HG03457 (cell line): ENCODE data around the gene RPS24.

ENCODE experiments used
- ATAC-seq: cut with Tn5 transposase; IDR thresholded peaks from one replicate; pipeline ENCODE4 v1.9.1; 2021; ENCODE audit warnings: moderate number of reproducible peaks; ENCODE audit not compliant: unreplicated experiment

The RPS24 gene

GRCh38 chr10:78025685-78026364 lies 7.8 kb upstream of the RPS24 start:
- ATAC-seq, result no peak

DNA sequence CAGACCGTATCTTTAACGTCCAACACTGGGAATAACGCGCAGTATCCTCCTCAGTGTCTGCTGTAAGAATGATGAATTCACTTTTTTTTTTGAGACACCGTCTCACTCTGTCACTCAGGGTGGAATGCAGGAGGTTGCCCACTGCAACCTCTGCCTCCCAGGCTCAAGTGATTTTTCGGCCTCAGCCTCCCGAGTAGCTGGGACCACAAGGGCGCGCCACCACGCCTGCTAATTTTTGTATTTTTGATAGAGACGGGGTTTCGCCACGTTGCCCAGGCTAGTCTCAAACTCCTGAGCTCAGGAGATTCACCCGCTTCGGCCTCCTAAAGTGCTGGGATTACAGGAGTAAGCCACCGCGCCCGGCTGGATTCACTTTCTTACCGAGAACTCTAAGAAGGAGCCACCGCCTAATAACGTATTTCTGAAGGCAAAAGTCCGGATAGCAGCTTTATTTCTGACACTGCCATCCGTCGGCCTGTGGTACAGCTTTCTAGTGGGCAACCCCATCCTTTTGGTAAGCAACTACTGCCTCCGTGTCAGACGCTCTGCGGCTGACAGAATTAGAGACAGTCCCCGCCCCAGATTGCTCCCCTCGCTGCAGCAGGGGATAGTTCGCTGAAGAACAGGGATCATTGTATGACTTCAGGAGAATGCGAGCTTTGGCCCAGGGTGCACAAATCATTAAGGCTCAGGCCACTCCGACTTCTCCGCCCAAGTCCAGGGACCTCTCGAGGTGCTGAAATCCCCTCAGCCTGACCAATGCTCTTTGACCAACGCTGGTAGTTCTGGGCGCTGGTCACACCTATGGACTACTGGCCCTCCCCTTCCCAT lies 5.0 kb upstream of the RPS24 start:
- no peak for ATAC-seq

DNA sequence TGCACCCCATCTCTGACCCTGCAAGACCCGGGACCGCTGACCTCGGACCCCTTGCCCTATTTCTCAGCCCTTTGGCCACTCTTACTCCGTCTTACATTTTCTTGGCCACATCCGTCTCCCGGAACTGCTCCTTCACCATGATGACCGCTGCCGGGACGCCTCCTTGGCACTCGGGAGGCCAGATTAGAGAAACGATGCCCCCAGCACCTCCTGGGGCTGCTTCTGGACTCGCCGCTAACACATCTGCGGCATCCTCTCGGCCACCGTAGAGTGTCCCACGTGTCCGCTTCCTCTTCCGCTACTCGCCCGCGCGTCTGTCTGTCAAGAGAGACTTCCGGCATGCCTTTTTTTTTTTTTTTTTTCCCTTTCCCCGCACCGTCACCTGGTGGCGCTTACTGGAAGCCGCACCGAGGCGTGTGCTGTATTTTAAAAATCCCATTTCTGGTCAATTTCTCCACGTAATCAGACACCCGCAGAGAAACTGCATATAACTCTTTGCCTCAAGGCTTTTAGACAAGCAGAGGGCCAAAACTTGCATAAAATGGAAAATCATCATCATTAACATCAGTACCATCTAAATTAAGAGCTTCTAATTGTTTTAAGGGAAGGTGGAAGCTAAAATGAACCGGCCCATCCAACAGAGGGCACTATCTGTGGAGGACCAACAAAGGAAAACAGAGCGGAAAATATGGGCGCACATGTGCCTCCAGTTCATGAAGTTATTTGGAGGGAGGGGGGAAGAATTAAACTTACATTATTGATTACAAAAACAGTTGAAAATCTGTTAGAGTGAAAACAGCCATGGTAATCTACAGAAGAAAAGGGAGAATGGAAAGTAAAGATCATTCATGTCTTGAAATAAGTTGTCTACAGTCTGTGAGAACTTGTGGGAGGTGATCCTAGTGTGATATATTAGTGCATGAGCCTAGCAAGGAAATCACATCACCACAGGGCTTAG lies 4.1 kb upstream of the RPS24 start, which contains the start of gene POLR3A:
Gene POLR3A, minus strand, starts transcription at position 247 of the 958 bp plus-strand sequence. Its CDS starts 108 bp downstream, at position 139.
- ATAC-seq, result peak; percentile 46

- ATAC-seq, result no peak
Observed at GRCh38 chr10:78033387-78033636, 351 bp upstream of the RPS24 start.

- no peak for ATAC-seq
Observed at GRCh38 chr10:78035025-78035424, 1.4 kb downstream of the RPS24 start.

DNA sequence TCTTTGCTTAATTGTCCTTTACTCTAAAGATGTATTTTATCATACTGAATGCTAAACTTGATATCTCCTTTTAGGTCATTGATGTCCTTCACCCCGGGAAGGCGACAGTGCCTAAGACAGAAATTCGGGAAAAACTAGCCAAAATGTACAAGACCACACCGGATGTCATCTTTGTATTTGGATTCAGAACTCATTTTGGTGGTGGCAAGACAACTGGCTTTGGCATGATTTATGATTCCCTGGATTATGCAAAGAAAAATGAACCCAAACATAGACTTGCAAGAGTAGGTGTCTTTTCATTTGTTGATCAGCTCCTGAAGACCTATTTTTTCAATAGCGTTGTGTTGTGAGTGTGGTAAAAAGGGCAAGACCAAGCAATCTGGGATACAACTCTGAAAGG lies 1.8 kb downstream of the RPS24 start:
- ATAC-seq, result no peak

- no peak for ATAC-seq
Observed at GRCh38 chr10:78035933-78036583, 2.4 kb downstream of the RPS24 start.

DNA sequence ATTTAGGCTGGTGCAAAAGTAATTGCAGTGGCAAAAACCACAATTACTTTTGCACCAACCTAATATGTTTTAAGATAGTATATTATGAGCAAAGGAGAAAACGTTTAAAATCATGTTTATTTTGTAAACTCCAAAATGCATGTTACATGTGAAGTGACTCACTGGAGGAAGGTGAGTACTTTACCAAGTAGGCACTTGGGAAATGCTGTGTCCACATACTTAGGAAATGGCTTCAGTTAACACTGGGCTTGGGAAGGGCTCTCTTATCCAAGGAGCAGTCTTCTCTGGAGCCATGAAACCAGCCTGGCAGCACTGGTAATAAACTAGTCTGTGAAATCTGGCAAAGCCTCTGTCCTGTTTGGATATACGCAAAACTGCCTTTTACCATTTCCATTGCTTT lies 4.4 kb downstream of the RPS24 start:
- ATAC-seq, result no peak

- ATAC-seq, result no peak
Observed at GRCh38 chr10:78038791-78039547, 5.3 kb downstream of the RPS24 start.

DNA sequence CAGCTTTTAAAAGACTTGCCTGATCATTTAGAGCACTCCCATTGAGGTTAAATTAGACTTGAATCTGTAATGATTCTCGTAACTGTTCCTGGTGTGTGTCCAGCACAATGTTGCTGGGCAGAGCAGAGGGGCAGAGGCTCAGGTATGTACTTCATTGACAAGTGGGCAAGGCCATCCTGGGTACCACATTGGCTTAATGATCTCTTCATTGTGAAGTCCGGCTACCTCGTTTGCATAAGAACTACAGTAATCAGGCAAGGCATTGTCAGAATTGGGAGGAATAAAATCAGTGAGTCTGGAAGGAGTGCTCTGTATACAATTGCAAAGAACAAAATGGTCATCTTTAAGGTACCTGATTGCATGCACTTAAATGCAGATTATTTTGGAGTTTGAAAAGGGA lies 6.1 kb downstream of the RPS24 start:
- ATAC-seq, result no peak

DNA sequence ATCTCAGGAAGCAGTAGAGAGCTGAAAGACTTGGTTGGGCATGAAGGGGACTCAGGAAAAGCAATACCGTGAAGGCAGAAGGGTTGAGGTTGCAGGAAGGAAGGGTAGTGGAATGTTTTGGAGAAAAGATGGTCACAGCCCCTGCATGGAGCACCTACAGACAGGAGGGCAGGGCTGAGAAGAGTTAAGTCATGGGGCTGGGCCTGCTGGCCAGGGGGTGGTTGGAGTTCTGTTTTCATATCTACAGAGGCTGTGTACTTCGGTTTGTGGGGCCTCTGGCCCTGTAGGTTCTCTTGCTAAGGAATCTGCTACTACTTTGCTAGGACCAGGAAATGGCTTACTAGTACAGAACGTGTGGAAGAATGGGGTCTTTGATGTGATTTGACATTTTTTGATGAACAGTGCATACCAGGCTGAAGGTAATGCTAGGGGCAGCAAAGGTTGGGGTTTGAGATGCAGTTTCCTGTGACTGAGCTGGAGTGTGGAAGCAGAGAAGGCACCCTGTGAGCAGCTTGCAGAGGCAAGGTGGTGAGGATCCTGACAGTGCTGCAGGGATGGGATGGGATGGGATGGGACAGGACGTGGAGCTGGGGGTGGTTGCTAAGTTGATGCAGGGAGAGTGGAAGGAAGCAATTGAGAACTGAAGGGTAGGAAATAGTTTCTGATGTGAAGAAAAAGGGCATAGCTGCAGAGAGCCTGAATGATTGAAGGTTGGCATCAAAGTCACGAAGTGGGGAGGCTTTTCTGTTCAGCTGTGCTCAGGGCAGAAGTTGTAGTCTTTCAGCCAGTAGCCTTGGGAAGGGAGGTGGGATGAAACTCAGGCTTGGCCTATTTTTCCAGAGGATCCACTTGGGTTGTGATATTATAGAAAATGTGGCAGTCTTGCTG lies 7.8 kb downstream of the RPS24 start:
- ATAC-seq, result no peak

DNA sequence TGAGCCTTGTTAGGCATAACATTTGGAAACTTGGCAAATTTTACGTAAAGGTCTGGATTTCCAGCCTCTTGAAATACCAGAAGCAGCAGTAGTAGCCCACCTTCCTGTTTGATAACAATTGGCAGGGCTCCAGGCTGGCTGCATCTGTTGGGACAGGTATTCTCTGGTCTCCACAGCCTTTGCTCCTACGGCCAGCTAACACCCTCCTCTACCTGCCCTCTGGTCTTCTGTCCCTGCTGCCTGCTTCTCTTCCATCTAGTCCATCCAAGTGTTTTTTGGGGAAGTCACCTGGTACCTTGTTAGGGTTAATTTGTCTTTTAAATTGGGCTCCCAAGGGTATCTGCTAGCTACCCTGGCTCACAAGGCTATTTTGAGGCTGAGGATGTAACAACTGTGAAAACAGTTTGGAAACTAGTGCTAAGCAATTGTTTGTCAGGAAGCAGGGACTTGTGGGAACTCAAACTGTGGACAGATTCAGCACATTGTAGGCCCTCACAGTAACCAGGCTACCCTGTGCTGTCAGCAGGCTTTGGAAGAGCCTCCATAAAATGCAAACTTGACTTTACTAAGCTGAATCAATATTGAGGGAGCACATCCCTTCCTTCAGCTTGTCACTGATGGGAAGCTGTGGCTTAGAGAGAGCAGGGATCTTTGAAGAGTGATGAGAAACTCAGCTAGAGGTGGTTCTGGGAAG lies 8.5 kb downstream of the RPS24 start:
- no peak for ATAC-seq

GRCh38 chr10:78042752-78043104 lies 9.1 kb downstream of the RPS24 start:
- ATAC-seq, result no peak

DNA sequence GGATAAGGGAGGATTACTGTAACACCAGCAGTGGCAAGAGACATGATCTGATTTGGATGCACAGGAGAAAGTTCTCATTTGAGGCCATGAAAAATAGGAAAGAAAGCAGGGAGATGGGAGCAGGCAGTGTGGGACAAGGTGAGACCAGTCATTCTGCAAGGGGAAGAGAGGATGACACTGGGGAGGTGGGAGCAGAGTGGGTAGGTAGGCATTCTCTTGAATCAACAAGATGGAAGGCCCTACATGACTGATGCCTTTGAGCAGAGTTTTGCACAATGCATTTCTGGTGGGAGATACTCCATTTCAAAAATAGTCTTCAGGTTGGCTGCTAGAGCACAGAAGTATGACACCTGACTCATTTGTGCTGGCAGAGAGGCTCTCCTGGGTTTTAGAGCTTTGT lies 10.5 kb downstream of the RPS24 start:
- no peak for ATAC-seq

DNA sequence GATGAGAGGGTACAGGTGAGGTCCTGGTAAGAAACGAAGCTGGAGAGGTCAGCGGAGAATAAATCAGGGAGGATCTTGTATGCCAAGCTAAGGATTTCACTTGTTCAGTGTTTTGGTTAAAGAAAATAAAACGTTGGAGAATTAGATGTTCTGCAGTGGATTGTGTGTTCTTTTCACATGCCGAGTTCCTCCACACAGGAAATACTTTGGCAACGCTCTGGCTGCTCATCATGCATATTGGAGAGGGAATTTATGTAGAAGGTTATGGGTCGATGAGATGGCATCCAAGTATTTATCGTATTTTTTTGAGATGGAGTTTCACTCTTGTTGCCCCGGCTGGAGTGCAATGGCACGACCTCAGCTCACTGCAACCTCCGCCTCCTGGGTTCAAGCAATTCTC lies 11.0 kb downstream of the RPS24 start:
- ATAC-seq, result no peak

DNA sequence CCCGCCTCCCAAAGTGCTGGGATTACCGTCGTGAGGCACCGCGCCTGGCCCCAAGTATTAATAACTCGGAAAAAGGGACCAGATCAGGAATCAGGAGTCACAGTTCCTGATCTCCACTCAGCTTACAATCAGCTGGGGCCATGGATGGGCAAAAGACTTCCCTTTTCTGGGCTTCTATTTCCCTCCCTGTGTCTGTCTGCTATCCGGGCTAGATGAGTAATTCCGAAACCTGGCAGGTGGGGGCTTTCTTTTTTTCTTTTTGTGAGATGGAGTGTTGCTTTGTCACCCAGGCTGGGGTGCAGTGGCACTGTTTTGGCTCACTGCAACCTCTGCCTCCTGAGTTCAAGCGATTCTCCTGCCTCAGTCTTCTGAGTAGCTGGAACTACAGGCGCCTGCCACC lies 11.6 kb downstream of the RPS24 start:
- no peak for ATAC-seq

GRCh38 chr10:78045856-78046255 lies 12.2 kb downstream of the RPS24 start:
- ATAC-seq, result no peak

GRCh38 chr10:78046711-78047269 lies 13.1 kb downstream of the RPS24 start:
- ATAC-seq, result no peak
